GM19463 (cell line): ENCODE results near the gene CIT.

Source experiments
- ATAC-seq: cut with Tn5 transposase; IDR thresholded peaks from one replicate; pipeline ENCODE4 v1.9.1; 2021; ENCODE audit warnings: mild to moderate bottlenecking, moderate library complexity; ENCODE audit not compliant: unreplicated experiment

Gene CIT

GRCh38 chr12:119681728-119682638 lies 195.1 kb downstream of the CIT start:
- peak; percentile 76 for ATAC-seq

- no peak for ATAC-seq
Observed at GRCh38 chr12:119681111-119681510, 196.0 kb downstream of the CIT start.

- ATAC-seq: no peak
Observed at GRCh38 chr12:119679490-119679889, 197.6 kb downstream of the CIT start.

GRCh38 chr12:119679081-119679480 lies 198.0 kb downstream of the CIT start:
- no peak for ATAC-seq

GRCh38 chr12:119678459-119678858 lies 198.7 kb downstream of the CIT start:
- ATAC-seq: no peak

GRCh38 chr12:119676573-119676972 lies 200.5 kb downstream of the CIT start:
- ATAC-seq: no peak

- no peak for ATAC-seq
Observed at GRCh38 chr12:119676022-119676421, 201.1 kb downstream of the CIT start.

GRCh38 chr12:119674560-119674959 lies 202.6 kb downstream of the CIT start:
- ATAC-seq: no peak

- ATAC-seq: no peak
Observed at GRCh38 chr12:119673634-119674033, 203.5 kb downstream of the CIT start.

GRCh38 chr12:119672194-119672593 lies 204.9 kb downstream of the CIT start:
- no peak for ATAC-seq

GRCh38 chr12:119671070-119671469 lies 206.1 kb downstream of the CIT start:
- no peak for ATAC-seq

- no peak for ATAC-seq
Observed at GRCh38 chr12:119669744-119670472, 207.2 kb downstream of the CIT start.

- ATAC-seq: no peak
Observed at GRCh38 chr12:119668324-119668841, 208.7 kb downstream of the CIT start.

GRCh38 chr12:119667577-119668323 lies 209.4 kb downstream of the CIT start, which contains the start of gene PRKAB1:
PRKAB1 (plus strand) TSS chr12:119668133; CDS start chr12:119668245, 112 bp downstream.
- ATAC-seq: peak; percentile 95

GRCh38 chr12:119666900-119667576 lies 210.1 kb downstream of the CIT start:
- peak; percentile 13 for ATAC-seq

GRCh38 chr12:119666226-119666795 lies 210.8 kb downstream of the CIT start:
- ATAC-seq: no peak

- no peak for ATAC-seq
Observed at GRCh38 chr12:119665164-119665929, 211.8 kb downstream of the CIT start.

- no peak for ATAC-seq
Observed at GRCh38 chr12:119664642-119665041, 212.5 kb downstream of the CIT start.

- no peak for ATAC-seq
Observed at GRCh38 chr12:119661882-119662281, 215.2 kb downstream of the CIT start.
